ENCODE data around the gene SLC25A12. TPM values are rescaled to one million over a fixed set of nuclear protein-coding genes. Genes with fewer than 3 reads are reported as not detected.

The SLC25A12 gene
- total RNA-seq, 1 donor from 2014 or later, result 17.7 TPM

- Mint-ChIP-seq H3K36me3 (peaks cover 26% of the 10 kb centered on the region), H3K4me1 (ENCODE audit: unreplicated experiment) (no peaks in the 10 kb centered on the region), H3K9me3 (no peaks in the 10 kb centered on the region), H3K4me3 (no peak overlapping the region), H3K27me3 (no peaks in the 10 kb centered on the region), H3K27ac (no peak overlapping the region)
- DNase-seq (ENCODE audit: extremely low spot score, unreplicated experiment), result no peak
- TF ChIP-seq CTCF (conservative IDR thresholded peaks at IDR 0.05), result no peak
These were observed 70.0 kb downstream of the SLC25A12 start for GRCh38 chr2:171824086-171824485.

GRCh38 chr2:171822525-171823322 lies 71.3 kb downstream of the SLC25A12 start:
- H3K27ac Mint-ChIP-seq, result no peak overlapping the region
- no peaks in the 10 kb centered on the region for H3K9me3 Mint-ChIP-seq
- H3K4me1 Mint-ChIP-seq (ENCODE audit: unreplicated experiment), result no peaks in the 10 kb centered on the region

DNA sequence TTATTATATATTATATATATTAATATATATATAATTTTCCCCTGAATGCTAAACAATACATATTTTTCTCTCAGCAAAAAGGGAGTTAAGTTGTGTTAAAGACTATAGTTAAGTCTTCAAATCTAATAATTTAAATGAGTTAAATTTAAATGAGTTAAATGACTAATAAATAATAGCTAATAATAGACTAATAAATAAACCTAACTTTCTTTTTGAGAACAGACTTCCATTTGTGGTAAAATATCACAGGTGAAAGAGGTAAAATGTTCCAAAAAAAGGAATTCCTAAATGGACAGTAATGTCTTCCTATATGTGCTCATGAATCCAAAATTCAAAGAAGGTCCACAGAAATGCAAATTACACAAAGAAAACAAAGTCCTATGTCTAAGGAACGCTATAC lies 74.6 kb downstream of the SLC25A12 start:
- Mint-ChIP-seq H3K9me3 (no peaks in the 10 kb centered on the region), H3K27ac (no peak overlapping the region), H3K36me3 (peaks cover 8% of the 10 kb centered on the region), H3K4me1 (ENCODE audit: unreplicated experiment) (no peaks in the 10 kb centered on the region), H3K4me3 (no peak overlapping the region), H3K27me3 (no peaks in the 10 kb centered on the region)
- no peak for TF ChIP-seq CTCF (conservative IDR thresholded peaks at IDR 0.05)
- DNase-seq (ENCODE audit: extremely low spot score, unreplicated experiment), result no peak

More at GRCh38 chr2:171822525-171823322, 71.3 kb downstream of the SLC25A12 start:
- no peak for TF ChIP-seq CTCF (conservative IDR thresholded peaks at IDR 0.05)
- peaks cover 18% of the 10 kb centered on the region for H3K36me3 Mint-ChIP-seq
- H3K27me3 Mint-ChIP-seq, result no peaks in the 10 kb centered on the region
- H3K4me3 Mint-ChIP-seq, result no peak overlapping the region
- no peak for DNase-seq (ENCODE audit: extremely low spot score, unreplicated experiment)

GRCh38 chr2:171814883-171815282 lies 79.2 kb downstream of the SLC25A12 start:
- H3K4me1 Mint-ChIP-seq (ENCODE audit: unreplicated experiment), result peaks cover 4% of the 10 kb centered on the region
- no peaks in the 10 kb centered on the region for H3K27me3 Mint-ChIP-seq
- no peaks in the 10 kb centered on the region for H3K9me3 Mint-ChIP-seq
- H3K36me3 Mint-ChIP-seq, result peaks cover 8% of the 10 kb centered on the region
- no peak overlapping the region for H3K27ac Mint-ChIP-seq
- TF ChIP-seq CTCF (conservative IDR thresholded peaks at IDR 0.05), result no peak
- DNase-seq (ENCODE audit: extremely low spot score, unreplicated experiment), result no peak
- no peak overlapping the region for H3K4me3 Mint-ChIP-seq

GRCh38 chr2:171814174-171814573 lies 79.9 kb downstream of the SLC25A12 start:
- Mint-ChIP-seq H3K36me3 (peaks cover 9% of the 10 kb centered on the region), H3K4me1 (ENCODE audit: unreplicated experiment) (peaks cover 4% of the 10 kb centered on the region), H3K27ac (no peak overlapping the region), H3K9me3 (no peaks in the 10 kb centered on the region), H3K27me3 (no peaks in the 10 kb centered on the region), H3K4me3 (no peak overlapping the region)
- DNase-seq (ENCODE audit: extremely low spot score, unreplicated experiment), result no peak
- TF ChIP-seq CTCF (conservative IDR thresholded peaks at IDR 0.05), result no peak
